Keratinocyte (primary cell): ENCODE results near the gene PSD4. TPM values are rescaled to one million over a fixed set of nuclear protein-coding genes. Genes with fewer than 3 reads are reported as not detected.

Experiments used
- DNase-seq: peaks from one replicate; pipeline ENCODE4 v3.0.0-alpha.2; 2011; ENCODE audit warnings: low read depth, missing footprints, low spot score
- FAIRE-seq: peaks from 2 replicates; lab custom pipeline; 2011; peaks lifted over from hg19 to GRCh38; lab: Jason Lieb, UNC
- H2AFZ ChIP-seq: 2 replicates; pipeline ENCODE4 v1.6.0; 2012; ENCODE audit warnings: low read length, control low read depth, inconsistent platforms; ENCODE audit not compliant: control insufficient read depth
- H3K27ac ChIP-seq: 2 replicates; pipeline ENCODE4 v1.5.1; 2011; ENCODE audit warnings: low read length; ENCODE audit not compliant: control insufficient read depth, insufficient read depth
- H3K27me3 ChIP-seq: 3 replicates; pipeline ENCODE4 v1.6.0; 2011; ENCODE audit warnings: low read length; ENCODE audit not compliant: control insufficient read depth, insufficient read depth; ENCODE audit errors: extremely low read depth
- H3K36me3 ChIP-seq, 2 experiments: 2 replicates in 1 of 2; 3 replicates in 1 of 2; pipeline ENCODE4 v1.5.1; 2011; ENCODE audit warnings: low read length in 2 of 2, mild to moderate bottlenecking in 1 of 2; ENCODE audit not compliant: control insufficient read depth in 2 of 2, insufficient read depth in 2 of 2; ENCODE audit errors: extremely low read depth in 1 of 2
- H3K4me1 ChIP-seq: 3 replicates; pipeline ENCODE4 v1.5.1; 2011; ENCODE audit warnings: low read length; ENCODE audit not compliant: control insufficient read depth, insufficient read depth; ENCODE audit errors: extremely low read depth
- H3K4me2 ChIP-seq: 3 replicates; pipeline ENCODE4 v1.6.0; 2011; ENCODE audit warnings: low read depth, low read length; ENCODE audit not compliant: control insufficient read depth, insufficient read depth; ENCODE audit errors: extremely low read depth
- H3K4me3 ChIP-seq, 3 experiments: fragments of 200-600 bp in 1 of 3; sonication (generic) in 1 of 3; 2 replicates in 2 of 3; 3 replicates in 1 of 3; pipeline ENCODE4 v1.5.1; 2011 to 2016; ENCODE audit warnings: low read length in 3 of 3, mild to moderate bottlenecking in 3 of 3, control low read depth in 2 of 3, inconsistent platforms in 1 of 3, low read depth in 1 of 3, mixed read lengths in 1 of 3, mixed run types in 1 of 3, moderate library complexity in 1 of 3; ENCODE audit not compliant: control insufficient read depth in 2 of 3, insufficient read depth in 2 of 3; ENCODE audit errors: extremely low read depth in 1 of 3
- H3K79me2 ChIP-seq: 2 replicates; pipeline ENCODE4 v1.6.0; 2012; ENCODE audit warnings: low read length; ENCODE audit not compliant: control insufficient read depth, insufficient read depth
- H3K9ac ChIP-seq: 3 replicates; pipeline ENCODE4 v1.6.0; 2011; ENCODE audit warnings: low read length; ENCODE audit not compliant: control insufficient read depth, insufficient read depth; ENCODE audit errors: extremely low read depth
- H3K9me1 ChIP-seq: 3 replicates; pipeline ENCODE4 v1.6.0; 2011; ENCODE audit warnings: low read length; ENCODE audit not compliant: control insufficient read depth, insufficient read depth; ENCODE audit errors: extremely low read depth
- H3K9me3 ChIP-seq: 2 replicates; pipeline ENCODE4 v1.5.1; 2012; ENCODE audit warnings: low read depth, low read length; ENCODE audit not compliant: control insufficient read depth
- H4K20me1 ChIP-seq: 3 replicates; pipeline ENCODE4 v1.6.0; 2011; ENCODE audit warnings: low read length; ENCODE audit not compliant: control insufficient read depth, insufficient read depth; ENCODE audit errors: extremely low read depth
- EZH2 ChIP-seq: IDR thresholded peaks from one replicate; pipeline ENCODE4 v1.6.1; 2012; ENCODE audit warnings: inconsistent platforms, mild to moderate bottlenecking, low read length, moderate library complexity
- dilution Hi-C: fragments of 300-500 bp; cut with MboI; formaldehyde crosslinking; loops from one replicate; pipeline ENCODE4 v1.7.0; 2020; ENCODE audit warnings: low sequenced_read_pairs; ENCODE audit not compliant: extremely low pct_ligation_motif_present
- polyA plus RNA-seq, 5 experiments: library from polyadenylated mRNA; depleted of rRNA in 3 of 5; stranded (reverse) in 3 of 5; stranded (forward) in 1 of 5; unstranded in 1 of 5; fragments of >200 nt; gene quantifications; 1 replicate in 1 of 5; 2 replicates in 3 of 5; 3 replicates in 1 of 5; pipeline versions ENCODE4 v1.2.1 to v1.2.3, GENCODE V29; 2011 to 2012; ENCODE audit warnings: missing spikeins in 2 of 5, low read depth in 1 of 5, low replicate concordance in 1 of 5
- TF ChIP-seq, protein P1 (sequence below), 3 experiments: IDR thresholded peaks in 1 of 3; conservative IDR thresholded peaks in 1 of 3; optimal IDR thresholded peaks in 1 of 3; 2 replicates in 2 of 3; 3 replicates in 1 of 3; pipeline versions ENCODE3 to v1.5.1; 2011; ENCODE audit warnings: low read length in 3 of 3, mild to moderate bottlenecking in 3 of 3, moderate library complexity in 2 of 3, control low read depth in 1 of 3, inconsistent platforms in 1 of 3; ENCODE audit not compliant: insufficient read depth in 2 of 3; ENCODE audit errors: extremely low read depth in 1 of 3

Gene PSD4
- polyA plus RNA-seq, 1 donor (not counting 4 experiments of a cell fraction or from before 2014, with no cell fraction given) = 11.1 TPM

- dilution Hi-C loops = no loop called here
- Histone ChIP-seq H3K9ac (no peak overlapping the region), H2AFZ (no peak overlapping the region), H3K4me3 (no peak overlapping the region), H3K36me3 (no peaks in the 10 kb centered on the region), H3K4me1 (peaks cover 10% of the 10 kb centered on the region), H3K9me1 (no peaks in the 10 kb centered on the region), H3K27ac (no peak overlapping the region), H3K9me3 (no peaks in the 10 kb centered on the region), H3K4me2 (no peak overlapping the region), H3K79me2 (no peaks in the 10 kb centered on the region), H4K20me1 (no peaks in the 10 kb centered on the region), H3K27me3 (no peaks in the 10 kb centered on the region)
- no peak for FAIRE-seq
- no peak for DNase-seq
- no peak for TF ChIP-seq EZH2
- TF ChIP-seq, protein P1, sequence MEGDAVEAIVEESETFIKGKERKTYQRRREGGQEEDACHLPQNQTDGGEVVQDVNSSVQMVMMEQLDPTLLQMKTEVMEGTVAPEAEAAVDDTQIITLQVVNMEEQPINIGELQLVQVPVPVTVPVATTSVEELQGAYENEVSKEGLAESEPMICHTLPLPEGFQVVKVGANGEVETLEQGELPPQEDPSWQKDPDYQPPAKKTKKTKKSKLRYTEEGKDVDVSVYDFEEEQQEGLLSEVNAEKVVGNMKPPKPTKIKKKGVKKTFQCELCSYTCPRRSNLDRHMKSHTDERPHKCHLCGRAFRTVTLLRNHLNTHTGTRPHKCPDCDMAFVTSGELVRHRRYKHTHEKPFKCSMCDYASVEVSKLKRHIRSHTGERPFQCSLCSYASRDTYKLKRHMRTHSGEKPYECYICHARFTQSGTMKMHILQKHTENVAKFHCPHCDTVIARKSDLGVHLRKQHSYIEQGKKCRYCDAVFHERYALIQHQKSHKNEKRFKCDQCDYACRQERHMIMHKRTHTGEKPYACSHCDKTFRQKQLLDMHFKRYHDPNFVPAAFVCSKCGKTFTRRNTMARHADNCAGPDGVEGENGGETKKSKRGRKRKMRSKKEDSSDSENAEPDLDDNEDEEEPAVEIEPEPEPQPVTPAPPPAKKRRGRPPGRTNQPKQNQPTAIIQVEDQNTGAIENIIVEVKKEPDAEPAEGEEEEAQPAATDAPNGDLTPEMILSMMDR (optimal IDR thresholded peaks at IDR 0.05 in 1 of 3, IDR thresholded peaks at IDR 0.05 in 1 of 3, conservative IDR thresholded peaks at IDR 0.05 in 1 of 3; ENCODE audit: extremely low read depth in 1 of 3, insufficient read depth in 2 of 3, low read length in 3 of 3) = no peak
Observed at GRCh38 chr2:113223813-113224212, 50.0 kb downstream of the PSD4 start.

GRCh38 chr2:113224647-113225236 lies 51.0 kb downstream of the PSD4 start:
- no peak overlapping the region for H2AFZ ChIP-seq
- H3K9ac ChIP-seq = no peak overlapping the region
- no peaks in the 10 kb centered on the region for H4K20me1 ChIP-seq
- FAIRE-seq = no peak
- H3K4me3 ChIP-seq = no peak overlapping the region
- H3K4me2 ChIP-seq = no peak overlapping the region
- DNase-seq = no peak
- dilution Hi-C loops = no loop called here
- H3K27ac ChIP-seq = no peak overlapping the region
- no peaks in the 10 kb centered on the region for H3K9me1 ChIP-seq
- TF ChIP-seq, protein P1 (optimal IDR thresholded peaks at IDR 0.05 in 1 of 3, IDR thresholded peaks at IDR 0.05 in 1 of 3, conservative IDR thresholded peaks at IDR 0.05 in 1 of 3; ENCODE audit: extremely low read depth in 1 of 3, insufficient read depth in 2 of 3, low read length in 3 of 3) = no peak
- peaks cover 6% of the 10 kb centered on the region for H3K4me1 ChIP-seq
- H3K9me3 ChIP-seq = no peaks in the 10 kb centered on the region
- no peaks in the 10 kb centered on the region for H3K36me3 ChIP-seq
- H3K79me2 ChIP-seq = no peaks in the 10 kb centered on the region
- no peaks in the 10 kb centered on the region for H3K27me3 ChIP-seq
